ENCODE results near the gene CAMK1D. TPM values are rescaled to one million over a fixed set of nuclear protein-coding genes. Genes with fewer than 3 reads are reported as not detected.
"Not testable (repeated sequence)": the region's sequence is repeated elsewhere in the genome, so short reads cannot be mapped to it uniquely, and the experiment has no call there.

Gene CAMK1D
- total RNA-seq, 2 experiments from 2014 or later = 11.9 to 15.4 TPM

GRCh38 chr10:12546160-12546802 is 196.9 kb downstream of the CAMK1D start:
- H3K4me3 Mint-ChIP-seq, H3K27me3 Mint-ChIP-seq, DNase-seq, H3K27ac Mint-ChIP-seq: not testable (repeated sequence)
- peaks cover 14% of the 10 kb centered on the region for H3K9me3 Mint-ChIP-seq
- H3K4me1 Mint-ChIP-seq = peaks cover 19% of the 10 kb centered on the region
- peaks cover 12% of the 10 kb centered on the region for H3K36me3 Mint-ChIP-seq

- peak overlapping the region; percentile 44 for H3K27ac Mint-ChIP-seq
- H3K27me3 Mint-ChIP-seq = no peaks in the 10 kb centered on the region
- no peak for DNase-seq
- H3K36me3 Mint-ChIP-seq = peaks cover 12% of the 10 kb centered on the region
- H3K9me3 Mint-ChIP-seq = peaks cover 14% of the 10 kb centered on the region
- H3K4me3 Mint-ChIP-seq = no peak overlapping the region
- H3K4me1 Mint-ChIP-seq = peaks cover 19% of the 10 kb centered on the region
Observed at GRCh38 chr10:12547301-12547771, 198.0 kb downstream of the CAMK1D start.

- Mint-ChIP-seq H3K27ac (no peak overlapping the region), H3K36me3 (peaks cover 12% of the 10 kb centered on the region), H3K27me3 (no peaks in the 10 kb centered on the region), H3K4me1 (peaks cover 19% of the 10 kb centered on the region), H3K4me3 (no peak overlapping the region), H3K9me3 (peaks cover 14% of the 10 kb centered on the region)
- DNase-seq = no peak
Observed at GRCh38 chr10:12549297-12549696, 199.9 kb downstream of the CAMK1D start.

- H3K36me3 Mint-ChIP-seq = peaks cover 7% of the 10 kb centered on the region
Observed at GRCh38 chr10:12550994-12551393, 201.6 kb downstream of the CAMK1D start.

GRCh38 chr10:12556039-12556438 is 206.7 kb downstream of the CAMK1D start:
- H3K27me3 Mint-ChIP-seq = no peaks in the 10 kb centered on the region
- DNase-seq = no peak
- no peaks in the 10 kb centered on the region for H3K36me3 Mint-ChIP-seq
- peaks cover 2% of the 10 kb centered on the region for H3K4me1 Mint-ChIP-seq
- H3K4me3 Mint-ChIP-seq = no peak overlapping the region
- H3K27ac Mint-ChIP-seq = no peak overlapping the region
- H3K9me3 Mint-ChIP-seq = no peaks in the 10 kb centered on the region

More at GRCh38 chr10:12550994-12551393, 201.6 kb downstream of the CAMK1D start:
- Mint-ChIP-seq H3K9me3 (peaks cover 4% of the 10 kb centered on the region), H3K27ac (no peak overlapping the region), H3K4me1 (peaks cover 18% of the 10 kb centered on the region), H3K4me3 (no peak overlapping the region), H3K27me3 (no peaks in the 10 kb centered on the region)
- DNase-seq = no peak

GRCh38 chr10:12559578-12560178 is 210.3 kb downstream of the CAMK1D start:
- no peaks in the 10 kb centered on the region for H3K36me3 Mint-ChIP-seq
- H3K27me3 Mint-ChIP-seq = no peaks in the 10 kb centered on the region
- H3K4me3 Mint-ChIP-seq = no peak overlapping the region
- DNase-seq = no peak
- peaks cover 14% of the 10 kb centered on the region for H3K4me1 Mint-ChIP-seq
- no peak overlapping the region for H3K27ac Mint-ChIP-seq
- no peaks in the 10 kb centered on the region for H3K9me3 Mint-ChIP-seq

GRCh38 chr10:12561307-12561706 is 212.0 kb downstream of the CAMK1D start:
- H3K36me3 Mint-ChIP-seq = no peaks in the 10 kb centered on the region
- H3K4me3 Mint-ChIP-seq = no peak overlapping the region
- H3K27me3 Mint-ChIP-seq = no peaks in the 10 kb centered on the region
- peaks cover 14% of the 10 kb centered on the region for H3K4me1 Mint-ChIP-seq
- no peaks in the 10 kb centered on the region for H3K9me3 Mint-ChIP-seq
- no peak overlapping the region for H3K27ac Mint-ChIP-seq
- DNase-seq = no peak

GRCh38 chr10:12561720-12562119 is 212.4 kb downstream of the CAMK1D start:
- Mint-ChIP-seq H3K9me3 (no peaks in the 10 kb centered on the region), H3K4me3 (no peak overlapping the region), H3K36me3 (no peaks in the 10 kb centered on the region), H3K27ac (no peak overlapping the region), H3K4me1 (peaks cover 14% of the 10 kb centered on the region), H3K27me3 (no peaks in the 10 kb centered on the region)
- DNase-seq = no peak

GRCh38 chr10:12563489-12563888 is 214.1 kb downstream of the CAMK1D start:
- H3K4me1 Mint-ChIP-seq = peaks cover 15% of the 10 kb centered on the region
- H3K36me3 Mint-ChIP-seq = no peaks in the 10 kb centered on the region
- H3K4me3 Mint-ChIP-seq = no peak overlapping the region
- DNase-seq = no peak
- no peak overlapping the region for H3K27ac Mint-ChIP-seq
- no peaks in the 10 kb centered on the region for H3K9me3 Mint-ChIP-seq
- no peaks in the 10 kb centered on the region for H3K27me3 Mint-ChIP-seq

GRCh38 chr10:12564173-12564572 is 214.8 kb downstream of the CAMK1D start:
- Mint-ChIP-seq H3K27ac (no peak overlapping the region), H3K27me3 (no peaks in the 10 kb centered on the region), H3K9me3 (no peaks in the 10 kb centered on the region), H3K4me1 (peaks cover 16% of the 10 kb centered on the region), H3K36me3 (no peaks in the 10 kb centered on the region), H3K4me3 (no peak overlapping the region)
- no peak for DNase-seq

- no peaks in the 10 kb centered on the region for H3K27me3 Mint-ChIP-seq
- no peaks in the 10 kb centered on the region for H3K9me3 Mint-ChIP-seq
- peaks cover 14% of the 10 kb centered on the region for H3K4me1 Mint-ChIP-seq
- no peak overlapping the region for H3K4me3 Mint-ChIP-seq
- no peaks in the 10 kb centered on the region for H3K36me3 Mint-ChIP-seq
- H3K27ac Mint-ChIP-seq = no peak overlapping the region
- no peak for DNase-seq
Observed at GRCh38 chr10:12566161-12567115, 217.1 kb downstream of the CAMK1D start.

GRCh38 chr10:12568391-12569009 is 219.2 kb downstream of the CAMK1D start:
- H3K9me3 Mint-ChIP-seq = no peaks in the 10 kb centered on the region
- DNase-seq = no peak
- H3K27me3 Mint-ChIP-seq = no peaks in the 10 kb centered on the region
- peaks cover 14% of the 10 kb centered on the region for H3K4me1 Mint-ChIP-seq
- no peak overlapping the region for H3K4me3 Mint-ChIP-seq
- no peaks in the 10 kb centered on the region for H3K36me3 Mint-ChIP-seq
- peak overlapping the region; percentile 25 for H3K27ac Mint-ChIP-seq

- Mint-ChIP-seq H3K4me1 (peaks cover 6% of the 10 kb centered on the region), H3K36me3 (peaks cover 14% of the 10 kb centered on the region), H3K27ac (no peak overlapping the region), H3K9me3 (peaks cover 4% of the 10 kb centered on the region), H3K4me3 (no peak overlapping the region), H3K27me3 (no peaks in the 10 kb centered on the region)
- no peak for DNase-seq
Observed at GRCh38 chr10:12572281-12572680, 222.9 kb downstream of the CAMK1D start.

GRCh38 chr10:12577610-12578009 is 228.3 kb downstream of the CAMK1D start:
- Mint-ChIP-seq H3K36me3 (peaks cover 14% of the 10 kb centered on the region), H3K4me3 (no peak overlapping the region), H3K27me3 (no peaks in the 10 kb centered on the region), H3K9me3 (peaks cover 18% of the 10 kb centered on the region), H3K4me1 (peaks cover 7% of the 10 kb centered on the region), H3K27ac (no peak overlapping the region)
- no peak for DNase-seq
